Endodermal cell (in vitro differentiated cells): ENCODE measurements around the gene C6orf52. TPM values are rescaled to one million over a fixed set of nuclear protein-coding genes. Genes with fewer than 3 reads are reported as not detected.
A peak's percentile ranks its signal among the peaks of the same experiment; 100 is the strongest.

Experiments used
- DNase-seq: peaks from one replicate; pipeline ENCODE4 v3.0.0-alpha.2; 2017
- H3K27ac ChIP-seq: 2 replicates; pipeline ENCODE4 v1.5.1; 2013; ENCODE audit warnings: mild to moderate bottlenecking, low read depth, low read length, moderate library complexity
- H3K27me3 ChIP-seq: 2 replicates; pipeline ENCODE4 v1.6.1; 2013; ENCODE audit warnings: mild to moderate bottlenecking, low read length, moderate library complexity; ENCODE audit not compliant: insufficient read depth, control insufficient read depth, poor library complexity, severe bottlenecking
- H3K36me3 ChIP-seq: 2 replicates; pipeline ENCODE4 v1.7.0; 2013; ENCODE audit warnings: mild to moderate bottlenecking, low read length, moderate library complexity; ENCODE audit not compliant: control insufficient read depth, insufficient read depth
- H3K4me1 ChIP-seq: one replicate; pipeline ENCODE4 v1.7.0; 2013; ENCODE audit warnings: low read length; ENCODE audit not compliant: control insufficient read depth, insufficient read depth
- H3K4me3 ChIP-seq: 2 replicates; pipeline ENCODE4 v1.5.1; 2013; ENCODE audit warnings: mild to moderate bottlenecking, low read length, moderate library complexity
- H3K9ac ChIP-seq: 2 replicates; pipeline ENCODE4 v1.6.1; 2013; ENCODE audit warnings: mild to moderate bottlenecking, low read length, moderate library complexity; ENCODE audit not compliant: poor library complexity, severe bottlenecking; ENCODE audit errors: extremely low read depth
- H3K9me3 ChIP-seq: 2 replicates; pipeline ENCODE4 v1.6.1; 2013; ENCODE audit warnings: mild to moderate bottlenecking, low read length, moderate library complexity; ENCODE audit not compliant: control insufficient read depth
- H3K27ac Mint-ChIP-seq: 2 replicates; pipeline ENCODE4 v1.8.0; 2020; ENCODE audit warnings: mixed read lengths
- H3K27me3 Mint-ChIP-seq: 2 replicates; pipeline ENCODE4 v1.8.0; 2021; ENCODE audit warnings: mild to moderate bottlenecking, mixed read lengths; ENCODE audit not compliant: insufficient read depth
- H3K36me3 Mint-ChIP-seq: 2 replicates; pipeline ENCODE4 v1.8.0; 2020; ENCODE audit warnings: low read depth, mixed read lengths
- H3K4me1 Mint-ChIP-seq: 2 replicates; pipeline ENCODE4 v1.8.0; 2020; ENCODE audit warnings: mixed read lengths
- H3K4me3 Mint-ChIP-seq: 2 replicates; pipeline ENCODE4 v1.8.0; 2020; ENCODE audit warnings: mild to moderate bottlenecking, moderate library complexity, mixed read lengths
- H3K9me3 Mint-ChIP-seq: 2 replicates; pipeline ENCODE4 v1.8.0; 2020; ENCODE audit warnings: mild to moderate bottlenecking, mixed read lengths
- WGBS, 2 experiments: methylation state at CpG; one replicate each; pipeline versions ENCODE4 v1.1.5 to v1.1.7; 2013; ENCODE audit warnings: missing lambda C conversion rate in 2 of 2, mixed read lengths in 1 of 2; ENCODE audit not compliant: insufficient coverage in 1 of 2, insufficient read length in 1 of 2; 5-methylcytosine and 5-hydroxymethylcytosine counted together
- total RNA-seq, 2 donors: library from RNA; stranded (reverse); fragmentation: NEBNext Ultra II Directional in 1 of 2; extraction: Animal tissue kit (Norgen Biotek cat#: 25700) in 1 of 2; gene quantifications; 2 replicates in 1 of 2; 3 replicates in 1 of 2; pipeline ENCODE4 v1.2.1, GENCODE V29; 2021
- TF ChIP-seq, protein P1 (sequence below): fragments of 200-600 bp; sonication (generic); conservative IDR thresholded peaks from 2 replicates; pipeline ENCODE4 v1.5.0; 2021; ENCODE audit warnings: antibody characterized with exemption, mild to moderate bottlenecking

The C6orf52 gene
- total RNA-seq, 2 donors from 2014 or later = 1.7 to 1.9 TPM

DNA sequence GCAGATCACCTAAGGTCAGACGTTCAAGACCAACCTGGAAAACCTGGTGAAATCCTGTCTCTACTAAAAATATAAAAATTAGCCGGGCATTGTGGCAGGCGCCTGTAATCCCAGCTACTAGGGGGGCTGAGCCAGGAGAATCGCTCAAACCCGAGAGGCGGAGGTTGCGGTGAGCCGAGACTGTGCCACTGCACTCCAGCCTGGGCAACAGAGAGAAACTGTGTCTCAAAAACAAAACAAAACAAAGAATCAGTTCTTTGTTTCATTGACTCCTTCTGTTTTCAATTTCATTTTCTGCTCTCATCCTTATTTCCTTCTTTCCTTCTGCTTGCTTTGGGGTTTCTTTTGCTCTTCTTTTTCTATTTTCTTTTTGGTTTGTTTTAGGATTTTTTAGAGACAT, 19.5 kb upstream of the C6orf52 start:
- Histone ChIP-seq H3K36me3 (peaks cover 15% of the 10 kb centered on the region), H3K27me3 (no peaks in the 10 kb centered on the region), H3K27ac (no peak overlapping the region), H3K4me3 (no peak overlapping the region), H3K9ac (no peak overlapping the region), H3K9me3 (peaks cover 14% of the 10 kb centered on the region), H3K4me1 (no peaks in the 10 kb centered on the region)
- 84 to 91% methylated on average over 6 to 8 of the region's 8 CpGs for WGBS, 2 experiments
- Mint-ChIP-seq H3K36me3 (peaks cover 12% of the 10 kb centered on the region), H3K27ac (no peak overlapping the region), H3K4me1 (no peaks in the 10 kb centered on the region), H3K9me3 (peaks cover 11% of the 10 kb centered on the region), H3K4me3 (no peak overlapping the region), H3K27me3 (no peaks in the 10 kb centered on the region)
- TF ChIP-seq, protein P1, sequence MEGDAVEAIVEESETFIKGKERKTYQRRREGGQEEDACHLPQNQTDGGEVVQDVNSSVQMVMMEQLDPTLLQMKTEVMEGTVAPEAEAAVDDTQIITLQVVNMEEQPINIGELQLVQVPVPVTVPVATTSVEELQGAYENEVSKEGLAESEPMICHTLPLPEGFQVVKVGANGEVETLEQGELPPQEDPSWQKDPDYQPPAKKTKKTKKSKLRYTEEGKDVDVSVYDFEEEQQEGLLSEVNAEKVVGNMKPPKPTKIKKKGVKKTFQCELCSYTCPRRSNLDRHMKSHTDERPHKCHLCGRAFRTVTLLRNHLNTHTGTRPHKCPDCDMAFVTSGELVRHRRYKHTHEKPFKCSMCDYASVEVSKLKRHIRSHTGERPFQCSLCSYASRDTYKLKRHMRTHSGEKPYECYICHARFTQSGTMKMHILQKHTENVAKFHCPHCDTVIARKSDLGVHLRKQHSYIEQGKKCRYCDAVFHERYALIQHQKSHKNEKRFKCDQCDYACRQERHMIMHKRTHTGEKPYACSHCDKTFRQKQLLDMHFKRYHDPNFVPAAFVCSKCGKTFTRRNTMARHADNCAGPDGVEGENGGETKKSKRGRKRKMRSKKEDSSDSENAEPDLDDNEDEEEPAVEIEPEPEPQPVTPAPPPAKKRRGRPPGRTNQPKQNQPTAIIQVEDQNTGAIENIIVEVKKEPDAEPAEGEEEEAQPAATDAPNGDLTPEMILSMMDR = no peak
- DNase-seq = no peak

GRCh38 chr6:10696655-10697054, 2.2 kb upstream of the C6orf52 start:
- peaks cover 9% of the 10 kb centered on the region for H3K9me3 ChIP-seq
- H3K27me3 ChIP-seq = no peaks in the 10 kb centered on the region
- H3K27ac Mint-ChIP-seq = no peak overlapping the region
- H3K4me3 ChIP-seq = peak overlapping the region; percentile 93
- 96% methylated on average over 3 to 4 of the region's 4 CpGs for WGBS, 2 experiments
- H3K9me3 Mint-ChIP-seq = peaks cover 4% of the 10 kb centered on the region
- peaks cover 38% of the 10 kb centered on the region for H3K36me3 Mint-ChIP-seq
- H3K4me3 Mint-ChIP-seq = no peak overlapping the region
- no peaks in the 10 kb centered on the region for H3K27me3 Mint-ChIP-seq
- peaks cover 17% of the 10 kb centered on the region for H3K4me1 Mint-ChIP-seq
- H3K27ac ChIP-seq = no peak overlapping the region
- TF ChIP-seq, protein P1 = no peak
- H3K9ac ChIP-seq = no peak overlapping the region
- no peak for DNase-seq
- peaks cover 42% of the 10 kb centered on the region for H3K36me3 ChIP-seq
- H3K4me1 ChIP-seq = no peaks in the 10 kb centered on the region

DNA sequence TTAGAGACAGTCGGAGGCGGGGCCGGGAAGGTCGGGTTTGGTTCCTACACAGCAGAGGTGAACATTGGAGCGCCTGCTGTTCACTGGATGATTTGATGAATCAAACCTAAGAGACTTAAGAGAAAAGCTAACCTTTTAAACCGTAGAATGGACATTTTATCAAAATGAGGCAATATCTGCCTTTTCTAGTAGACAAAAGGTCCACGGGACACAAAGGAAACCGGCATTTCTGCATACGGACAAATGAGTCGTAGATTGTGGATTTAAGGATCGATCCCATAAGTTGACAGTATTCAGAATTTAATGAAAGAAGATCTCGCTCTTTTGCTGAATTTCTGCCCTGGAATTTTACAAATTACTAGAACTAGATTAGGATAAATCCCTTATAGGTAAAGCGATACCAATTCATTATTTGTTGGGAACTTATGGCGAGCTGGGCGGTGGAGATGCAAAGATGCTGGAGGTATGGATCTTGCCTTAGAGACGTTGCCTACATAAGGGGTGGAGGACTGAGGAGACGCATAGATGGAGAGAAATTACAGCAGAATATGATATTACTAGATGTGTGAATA, 756 bp upstream of the C6orf52 start:
- TF ChIP-seq, protein P1 = no peak
- Histone ChIP-seq H3K27me3 (no peaks in the 10 kb centered on the region), H3K4me1 (no peaks in the 10 kb centered on the region), H3K36me3 (peaks cover 35% of the 10 kb centered on the region), H3K9ac (peak overlapping the region; percentile 97), H3K9me3 (peaks cover 9% of the 10 kb centered on the region), H3K4me3 (peak overlapping the region; percentile 93), H3K27ac (peak overlapping the region; percentile 99)
- no peaks in the 10 kb centered on the region for H3K27me3 Mint-ChIP-seq
- DNase-seq = no peak
- 0 to 1% methylated on average over 13 to 17 of the region's 17 CpGs for WGBS, 2 experiments
- H3K9me3 Mint-ChIP-seq = peaks cover 4% of the 10 kb centered on the region
- peaks cover 24% of the 10 kb centered on the region for H3K36me3 Mint-ChIP-seq
- peak overlapping the region; percentile 100 for H3K27ac Mint-ChIP-seq
- peaks cover 30% of the 10 kb centered on the region for H3K4me1 Mint-ChIP-seq
- H3K4me3 Mint-ChIP-seq = peak overlapping the region; percentile 87
